Measurements from ENCODE around the gene NRN1L.
A peak's percentile ranks its signal among the peaks of the same experiment; 100 is the strongest.

DNA sequence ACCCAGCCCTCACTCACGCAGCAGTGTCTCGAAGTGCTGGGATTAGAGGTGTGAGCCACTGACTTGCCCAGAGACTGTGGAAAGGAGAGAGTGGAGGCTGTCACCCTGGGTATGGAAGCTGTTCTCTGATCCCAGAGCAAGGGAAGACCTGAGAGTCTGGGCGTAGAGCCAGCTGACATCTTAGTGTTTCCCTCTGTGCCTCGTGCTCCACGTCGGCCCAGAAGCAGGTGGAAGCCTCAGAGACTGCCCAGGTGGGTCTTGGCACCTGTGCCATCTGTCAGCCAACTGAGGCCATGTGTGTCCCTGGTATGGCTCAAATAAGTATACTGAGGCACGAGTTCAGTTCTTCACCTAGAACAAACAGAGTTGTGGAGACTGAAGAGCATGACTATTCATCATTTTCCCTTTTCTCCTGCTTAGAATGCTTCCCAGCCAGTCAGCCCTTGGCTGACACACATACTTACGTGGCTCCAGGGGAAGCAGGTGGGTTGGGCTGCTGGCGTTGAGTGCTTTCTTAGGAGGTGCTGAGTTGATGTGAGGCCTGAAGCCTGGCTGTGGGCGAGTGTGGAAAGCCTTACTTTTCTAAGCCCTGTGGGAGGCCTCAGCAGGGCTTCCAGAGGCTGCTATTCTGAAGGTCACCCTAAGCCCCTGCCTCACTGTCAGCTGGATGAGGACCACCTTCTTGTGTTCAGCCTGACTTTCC lies 38.9 kb downstream of the NRN1L start:
- TF ChIP-seq, protein P1, sequence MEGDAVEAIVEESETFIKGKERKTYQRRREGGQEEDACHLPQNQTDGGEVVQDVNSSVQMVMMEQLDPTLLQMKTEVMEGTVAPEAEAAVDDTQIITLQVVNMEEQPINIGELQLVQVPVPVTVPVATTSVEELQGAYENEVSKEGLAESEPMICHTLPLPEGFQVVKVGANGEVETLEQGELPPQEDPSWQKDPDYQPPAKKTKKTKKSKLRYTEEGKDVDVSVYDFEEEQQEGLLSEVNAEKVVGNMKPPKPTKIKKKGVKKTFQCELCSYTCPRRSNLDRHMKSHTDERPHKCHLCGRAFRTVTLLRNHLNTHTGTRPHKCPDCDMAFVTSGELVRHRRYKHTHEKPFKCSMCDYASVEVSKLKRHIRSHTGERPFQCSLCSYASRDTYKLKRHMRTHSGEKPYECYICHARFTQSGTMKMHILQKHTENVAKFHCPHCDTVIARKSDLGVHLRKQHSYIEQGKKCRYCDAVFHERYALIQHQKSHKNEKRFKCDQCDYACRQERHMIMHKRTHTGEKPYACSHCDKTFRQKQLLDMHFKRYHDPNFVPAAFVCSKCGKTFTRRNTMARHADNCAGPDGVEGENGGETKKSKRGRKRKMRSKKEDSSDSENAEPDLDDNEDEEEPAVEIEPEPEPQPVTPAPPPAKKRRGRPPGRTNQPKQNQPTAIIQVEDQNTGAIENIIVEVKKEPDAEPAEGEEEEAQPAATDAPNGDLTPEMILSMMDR (IDR thresholded peaks at IDR 0.05), result no peak
- TF ChIP-seq POLR2AphosphoS5 (IDR thresholded peaks at IDR 0.05) (peak in 1 of 2 donors; percentile 51), POLR2A (IDR thresholded peaks at IDR 0.05; ENCODE audit: low read depth) (no peak), EP300 (IDR thresholded peaks at IDR 0.05) (no peak)

Measured in esophagus muscularis mucosa (tissue), 4 donors.